Right cardiac atrium (tissue), 5 donors: ENCODE measurements around the gene ISOC2. TPM values are rescaled to one million over a fixed set of nuclear protein-coding genes. Genes with fewer than 3 reads are reported as not detected.
A peak's percentile ranks its signal among the peaks of the same experiment; 100 is the strongest.

Experiments
- ATAC-seq, 2 donors: fragments of 200-7000 bp; cut with Tn5 transposase; one replicate each; pipeline versions ENCODE4 v1.8.0 to v1.9.1; 2020; ENCODE audit warnings: moderate library complexity in 2 of 2, mild to moderate bottlenecking in 1 of 2
- DNase-seq, 3 donors: peaks; one replicate each; pipeline ENCODE4 v3.0.0-alpha.2; 2020
- H3K27ac ChIP-seq: one replicate; pipeline ENCODE4 v1.5.1; 2013; ENCODE audit warnings: mild to moderate bottlenecking, low read length, control low read depth, moderate library complexity
- H3K27me3 ChIP-seq: one replicate; pipeline ENCODE4 v1.6.1; 2013; ENCODE audit not compliant: control insufficient read depth, insufficient read depth
- H3K4me1 ChIP-seq: one replicate; pipeline ENCODE4 v1.6.1; 2013; ENCODE audit warnings: low read length; ENCODE audit not compliant: control insufficient read depth, insufficient read depth
- H3K4me3 ChIP-seq: one replicate; pipeline ENCODE4 v1.5.1; 2013; ENCODE audit warnings: low read length, control low read depth
- H3K9me3 ChIP-seq: one replicate; pipeline ENCODE4 v1.6.1; 2013; ENCODE audit warnings: low read length; ENCODE audit not compliant: control insufficient read depth
- WGBS: extraction: QIAGEN DNeasy Blood & Tissue Kit; methylation state at CpG from one replicate; pipeline ENCODE4 v1.1.7; 2013; 5-methylcytosine and 5-hydroxymethylcytosine counted together
- intact Hi-C, 4 donors: fragments of 100-400 bp; cut with DNase I; formaldehyde crosslinking; loops; one replicate each; pipeline versions ENCODE4 v1.11.0 to v1.14.0; 2022 to 2023
- polyA plus RNA-seq: library from polyadenylated mRNA; stranded (reverse); fragments of 200-250 nt; gene quantifications from one replicate; pipeline ENCODE4 v1.2.3, GENCODE V29; 2013
- total RNA-seq, 4 donors: library from RNA; stranded (reverse); fragmentation: NEBNext Ultra II Directional; extraction: Animal tissue kit (Norgen Biotek cat#: 25700); gene quantifications; one replicate each; pipeline ENCODE4 v1.2.1, GENCODE V29; 2021
- donor health status: healthy with polysubstance abuse.
- donor health status: DM: no; HTN: yes; CAD: no.
- donor health status: DM: no; HTN: no; CAD: no.
- donor health status: DM: no; HTN: yes; CAD: no; lungs with severe emphysema.
- donor health status: DM: yes; HTN: yes; CAD: no.

ISOC2 gene
- total and polyA plus RNA-seq, 5 donors, result 49.6 to 111 (median 62.5) TPM

DNA sequence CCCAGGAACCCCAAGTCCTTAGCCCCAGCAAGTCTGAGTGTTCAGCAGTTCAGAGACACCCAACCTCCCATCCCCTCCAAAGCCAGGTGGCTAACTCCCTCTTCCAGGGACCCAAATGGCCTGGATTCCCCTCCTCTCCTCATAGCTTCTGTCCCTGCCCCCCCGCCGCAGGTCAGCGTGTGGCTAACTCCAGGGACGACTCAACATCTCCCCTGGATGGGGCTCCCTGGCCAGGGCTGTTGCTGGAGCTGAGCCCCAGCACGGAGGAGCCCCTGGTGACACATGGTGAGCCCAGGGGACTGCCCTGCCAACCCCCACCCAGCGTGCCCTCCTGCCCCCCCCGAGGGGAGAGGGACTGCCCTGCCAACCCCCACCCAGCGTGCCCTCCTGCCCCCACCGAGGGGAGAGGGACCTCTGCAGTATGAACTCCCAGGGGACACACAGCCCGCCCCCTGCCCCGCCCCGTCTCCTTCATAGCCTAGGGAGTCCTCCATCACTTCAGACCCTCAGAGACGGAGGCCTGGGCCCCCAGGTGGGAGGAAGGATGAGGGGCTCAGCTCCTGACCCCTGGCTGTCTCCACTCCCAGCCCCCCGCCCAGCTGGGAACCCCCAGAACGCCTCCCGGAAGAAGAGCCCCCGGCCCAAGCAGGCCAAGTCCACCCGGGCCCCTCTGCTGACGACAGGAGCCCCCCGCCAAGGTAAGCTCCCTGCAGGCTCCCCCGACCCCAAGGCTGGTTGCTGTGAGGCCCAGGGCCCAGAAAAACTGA lies 28.5 kb upstream of the ISOC2 start:
- ATAC-seq (no peak), DNase-seq (peak in 2 of 3 donors; percentile 27 to 76)
- intact Hi-C loops, result no loop called here
- no peak overlapping the region for H3K27ac ChIP-seq
- no peaks in the 10 kb centered on the region for H3K9me3 ChIP-seq
- H3K27me3 ChIP-seq, result no peaks in the 10 kb centered on the region
- H3K4me1 ChIP-seq, result peaks cover 3% of the 10 kb centered on the region
- no peak overlapping the region for H3K4me3 ChIP-seq
- WGBS, result 76% methylated on average over 20 of the region's 21 CpGs

GRCh38 chr19:55488986-55489710 lies 27.7 kb upstream of the ISOC2 start:
- Histone ChIP-seq H3K27me3 (no peaks in the 10 kb centered on the region), H3K27ac (no peak overlapping the region), H3K4me1 (peaks cover 3% of the 10 kb centered on the region), H3K9me3 (no peaks in the 10 kb centered on the region), H3K4me3 (no peak overlapping the region)
- ATAC-seq (no peak), DNase-seq (peak; percentile 29 to 83 (median 81))
- intact Hi-C loops, result no loop called here
- 68% methylated on average over 36 of the region's 36 CpGs for WGBS

GRCh38 chr19:55487924-55488687 lies 26.7 kb upstream of the ISOC2 start, which contains the start of gene SSC5D:
Gene SSC5D, plus strand, starts transcription at chr19:55488436. Its CDS starts 154 bp downstream, at chr19:55488590.
- Histone ChIP-seq H3K27me3 (no peaks in the 10 kb centered on the region), H3K4me3 (no peak within 1 kb of the TSS), H3K4me1 (peaks cover 3% of the 10 kb centered on the region), H3K9me3 (no peaks in the 10 kb centered on the region), H3K27ac (peak within 1 kb of the TSS; percentile 79)
- intact Hi-C loops, result no loop called here
- DNase-seq (peak; percentile 69 to 87 (median 81)), ATAC-seq (peak in 1 of 2 donors; percentile 3)
- 7% methylated on average over 21 of the region's 21 CpGs for WGBS

GRCh38 chr19:55486971-55487923 lies 25.8 kb upstream of the ISOC2 start:
- WGBS, result 30% methylated on average over 27 of the region's 27 CpGs
- peaks cover 3% of the 10 kb centered on the region for H3K4me1 ChIP-seq

DNA sequence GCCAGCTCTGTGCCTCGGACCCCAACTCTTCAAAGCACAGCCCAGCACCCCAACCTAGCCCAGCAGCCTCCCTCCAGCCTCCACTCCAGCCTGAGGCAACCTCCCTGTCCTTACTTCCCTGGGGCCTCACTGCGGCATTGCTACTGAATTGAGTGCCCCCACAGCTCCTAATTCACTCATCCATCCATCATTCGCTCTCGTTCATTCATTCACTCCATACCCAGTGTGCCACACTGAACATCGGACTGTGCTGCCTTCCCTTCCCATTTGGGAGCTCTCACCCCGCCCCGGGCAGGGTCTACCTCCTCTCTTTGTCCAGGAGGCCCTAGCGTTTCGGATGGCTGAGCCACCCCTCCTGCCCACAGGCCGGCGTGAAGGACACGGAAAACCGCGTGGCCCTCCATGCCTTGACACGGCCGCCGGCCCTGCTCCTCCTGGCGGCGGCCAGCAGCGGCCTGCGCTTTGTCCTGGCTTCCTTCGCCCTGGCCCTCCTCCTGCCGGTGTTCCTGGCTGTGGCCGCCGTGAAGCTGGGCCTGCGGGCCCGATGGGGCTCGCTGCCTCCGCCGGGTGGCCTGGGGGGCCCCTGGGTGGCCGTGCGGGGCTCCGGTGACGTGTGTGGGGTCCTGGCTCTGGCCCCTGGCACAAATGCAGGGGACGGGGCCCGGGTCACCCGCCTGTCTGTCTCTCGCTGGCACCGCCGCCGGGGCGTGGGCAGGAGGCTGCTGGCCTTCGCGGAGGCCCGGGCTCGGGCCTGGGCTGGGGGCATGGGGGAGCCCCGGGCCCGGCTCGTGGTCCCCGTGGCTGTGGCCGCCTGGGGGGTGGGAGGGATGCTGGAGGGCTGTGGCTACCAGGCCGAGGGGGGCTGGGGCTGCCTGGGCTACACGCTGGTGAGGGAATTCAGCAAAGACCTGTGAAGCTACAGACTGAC lies 24.9 kb upstream of the ISOC2 start:
- peaks cover 3% of the 10 kb centered on the region for H3K4me1 ChIP-seq
- ATAC-seq (peak in 1 of 2 donors; percentile 7), DNase-seq (peak in 2 of 3 donors; percentile 74 to 79)
- no peaks in the 10 kb centered on the region for H3K9me3 ChIP-seq
- intact Hi-C loops, result no loop called here
- H3K4me3 ChIP-seq, result no peak overlapping the region
- 57% methylated on average over 53 of the region's 53 CpGs for WGBS
- H3K27ac ChIP-seq, result peak overlapping the region; percentile 79
- no peaks in the 10 kb centered on the region for H3K27me3 ChIP-seq

More at GRCh38 chr19:55486971-55487923, 25.8 kb upstream of the ISOC2 start:
- Histone ChIP-seq H3K27me3 (no peaks in the 10 kb centered on the region), H3K4me3 (no peak overlapping the region), H3K9me3 (no peaks in the 10 kb centered on the region), H3K27ac (peak overlapping the region; percentile 79)
- DNase-seq (peak; percentile 90 to 91 (median 90)), ATAC-seq (peak; percentile 47 to 79)
- intact Hi-C loops, result no loop called here

DNA sequence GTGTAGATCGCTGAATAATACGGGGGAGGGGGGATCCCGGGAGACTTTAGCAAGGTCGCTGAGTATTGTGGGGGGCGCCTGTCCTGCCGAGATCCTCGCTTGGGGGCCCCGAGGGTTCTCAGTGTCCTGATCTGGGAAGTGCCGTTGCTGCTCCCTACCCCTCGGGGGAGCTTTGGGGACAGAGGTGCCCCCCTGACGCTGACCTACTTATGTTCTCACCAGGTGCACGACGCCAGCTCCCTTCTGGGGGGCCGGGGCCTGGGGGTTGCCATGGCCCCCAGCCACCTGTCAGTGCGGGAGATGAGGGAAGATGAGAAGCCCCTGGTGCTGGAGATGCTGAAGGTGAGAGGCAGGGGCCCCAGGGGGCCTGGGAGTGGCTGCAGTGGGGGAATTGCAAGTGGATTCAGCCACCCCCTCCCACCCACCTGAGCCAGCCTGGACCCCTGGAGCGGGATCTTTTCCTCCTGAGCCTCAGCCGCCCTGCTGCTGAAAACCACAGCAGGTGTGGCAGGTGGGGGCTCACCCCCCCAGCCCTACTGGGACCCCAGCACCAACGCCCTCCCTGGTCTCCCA lies 24.1 kb upstream of the ISOC2 start:
- Histone ChIP-seq H3K9me3 (no peaks in the 10 kb centered on the region), H3K27ac (peak overlapping the region; percentile 21), H3K4me1 (peaks cover 3% of the 10 kb centered on the region), H3K4me3 (peak overlapping the region; percentile 64), H3K27me3 (no peaks in the 10 kb centered on the region)
- ATAC-seq, result no peak
- intact Hi-C loops, result no loop called here
- DNase-seq, result peak in 1 of 3 donors; percentile 68
- 27% methylated on average over 18 of the region's 18 CpGs for WGBS

DNA sequence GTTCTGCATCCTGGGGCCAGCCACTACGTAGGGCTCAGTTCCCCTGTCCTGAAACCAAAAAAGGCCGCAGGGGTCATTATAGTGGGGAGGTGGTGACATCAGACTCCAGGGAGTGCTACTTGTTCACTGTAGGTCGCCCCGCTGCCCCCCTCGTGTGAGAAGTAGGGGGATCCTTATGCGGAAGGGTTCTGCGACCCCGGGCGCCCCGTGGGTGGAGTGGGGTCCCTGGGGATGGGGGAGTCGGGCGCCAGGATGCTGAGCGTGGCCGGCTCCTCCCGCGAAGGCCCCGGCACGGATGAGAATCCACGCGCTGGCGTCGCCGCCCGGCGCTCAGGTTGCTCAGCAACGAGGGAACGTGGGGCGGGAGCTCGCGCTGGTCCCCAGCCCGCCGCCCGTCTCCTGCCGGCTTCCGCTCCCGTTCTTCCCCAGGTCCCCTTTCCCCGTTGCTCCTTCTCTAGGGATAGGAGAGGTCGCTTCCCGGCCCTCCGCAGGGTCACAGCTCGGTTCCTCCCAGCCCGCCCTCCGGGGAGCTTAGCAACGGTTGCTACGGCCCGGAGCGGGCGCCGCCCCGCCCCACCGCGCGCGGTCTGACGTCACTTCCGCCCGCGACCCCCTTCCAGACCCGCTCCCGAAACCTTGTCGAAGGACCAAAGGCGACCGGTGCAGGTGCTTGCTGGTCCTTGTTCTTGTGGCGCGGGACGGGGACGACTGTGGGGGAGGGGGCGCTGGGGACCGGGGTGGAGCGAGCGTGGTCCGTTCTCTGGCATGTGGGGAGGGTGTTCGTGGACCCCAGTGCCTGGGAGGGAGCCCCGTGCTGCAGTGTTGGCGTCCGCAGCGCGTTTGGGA lies 23.4 kb upstream of the ISOC2 start, which contains the start of gene NAT14:
Gene NAT14, plus strand, starts transcription at position 596 of the 846 bp plus-strand sequence. CDS start 521 bp downstream, outside the sequence.
- peaks cover 3% of the 10 kb centered on the region for H3K4me1 ChIP-seq
- H3K4me3 ChIP-seq, result peak within 1 kb of the TSS; percentile 64
- 2% methylated on average over 78 of the region's 78 CpGs for WGBS
- intact Hi-C loops, result no loop called here
- ATAC-seq, result peak; percentile 43 to 50
- H3K9me3 ChIP-seq, result no peaks in the 10 kb centered on the region
- peak within 1 kb of the TSS; percentile 79 for H3K27ac ChIP-seq
- DNase-seq, result peak; percentile 71 to 87 (median 84)
- no peaks in the 10 kb centered on the region for H3K27me3 ChIP-seq

GRCh38 chr19:55483706-55484592 lies 22.5 kb upstream of the ISOC2 start:
- H3K4me3 ChIP-seq, result no peak overlapping the region
- H3K27ac ChIP-seq, result no peak overlapping the region
- peaks cover 3% of the 10 kb centered on the region for H3K4me1 ChIP-seq
- H3K9me3 ChIP-seq, result no peaks in the 10 kb centered on the region
- 66% methylated on average over 46 of the region's 46 CpGs for WGBS
- peak in 2 of 3 donors; percentile 60 to 64 for DNase-seq
- no peaks in the 10 kb centered on the region for H3K27me3 ChIP-seq
- intact Hi-C loops, result no loop called here
- ATAC-seq, result no peak
